H1 (cell line): ENCODE measurements around the gene COA5. TPM values are rescaled to one million over a fixed set of nuclear protein-coding genes. Genes with fewer than 3 reads are reported as not detected.

Source experiments
- polyA plus RNA-seq, 7 experiments: library from polyadenylated mRNA; depleted of rRNA in 3 of 7; stranded (reverse) in 5 of 7; unstranded in 2 of 7; fragments of >200 nt in 5 of 7; fragments of 200-250 nt in 2 of 7; gene quantifications; 1 replicate in 5 of 7; 2 replicates in 1 of 7; 4 replicates in 1 of 7; pipeline versions ENCODE4 v1.2.1 to v1.2.3, GENCODE V29; 2011 to 2013; ENCODE audit warnings: missing spikeins in 2 of 7, mixed read lengths in 2 of 7
- total RNA-seq: library from RNA; stranded (reverse); fragmentation: NEBNext Ultra II Directional; extraction: Animal tissue kit (Norgen Biotek cat#: 25700); gene quantifications from 2 replicates; pipeline ENCODE4 v1.2.1, GENCODE V29; 2021
- TF ChIP-seq, protein P1 (sequence below), 3 experiments: IDR thresholded peaks; 1 replicate in 2 of 3; 2 replicates in 1 of 3; pipeline versions ENCODE4 v1.5.1 to v1.6.1; 2011; ENCODE audit warnings: low read length in 3 of 3, mild to moderate bottlenecking in 3 of 3, inconsistent platforms in 2 of 3, low read depth in 1 of 3, moderate library complexity in 1 of 3; ENCODE audit not compliant: insufficient read depth in 1 of 3; ENCODE audit errors: control extremely low read depth in 1 of 3

The COA5 gene
- total and polyA plus RNA-seq, 2 of the 8 experiments (the other 6 are each of a cell fraction or from before 2014, with no cell fraction given), result 20.3 to 24.7 TPM

DNA sequence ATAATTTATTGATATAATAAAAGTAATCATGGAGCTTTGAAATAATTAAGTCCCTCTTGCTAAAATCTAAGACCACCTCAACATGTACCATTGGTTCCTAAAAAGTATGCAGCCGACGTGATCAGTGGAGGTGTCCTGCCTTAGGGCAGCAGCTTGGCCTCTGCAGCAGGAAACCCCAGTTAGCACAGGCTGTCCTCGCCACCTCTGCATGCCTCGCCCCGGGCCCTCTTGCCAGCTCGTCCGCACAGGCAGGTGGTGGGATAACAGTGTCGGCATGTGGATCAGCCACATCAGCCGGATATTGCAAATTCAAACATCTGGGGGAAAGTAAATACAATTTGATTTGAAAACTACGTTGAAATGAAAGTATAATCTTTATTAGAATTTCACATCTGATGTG, 22.9 kb downstream of the COA5 start (continued):
- TF ChIP-seq, protein P1, sequence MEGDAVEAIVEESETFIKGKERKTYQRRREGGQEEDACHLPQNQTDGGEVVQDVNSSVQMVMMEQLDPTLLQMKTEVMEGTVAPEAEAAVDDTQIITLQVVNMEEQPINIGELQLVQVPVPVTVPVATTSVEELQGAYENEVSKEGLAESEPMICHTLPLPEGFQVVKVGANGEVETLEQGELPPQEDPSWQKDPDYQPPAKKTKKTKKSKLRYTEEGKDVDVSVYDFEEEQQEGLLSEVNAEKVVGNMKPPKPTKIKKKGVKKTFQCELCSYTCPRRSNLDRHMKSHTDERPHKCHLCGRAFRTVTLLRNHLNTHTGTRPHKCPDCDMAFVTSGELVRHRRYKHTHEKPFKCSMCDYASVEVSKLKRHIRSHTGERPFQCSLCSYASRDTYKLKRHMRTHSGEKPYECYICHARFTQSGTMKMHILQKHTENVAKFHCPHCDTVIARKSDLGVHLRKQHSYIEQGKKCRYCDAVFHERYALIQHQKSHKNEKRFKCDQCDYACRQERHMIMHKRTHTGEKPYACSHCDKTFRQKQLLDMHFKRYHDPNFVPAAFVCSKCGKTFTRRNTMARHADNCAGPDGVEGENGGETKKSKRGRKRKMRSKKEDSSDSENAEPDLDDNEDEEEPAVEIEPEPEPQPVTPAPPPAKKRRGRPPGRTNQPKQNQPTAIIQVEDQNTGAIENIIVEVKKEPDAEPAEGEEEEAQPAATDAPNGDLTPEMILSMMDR (IDR thresholded peaks at IDR 0.05; ENCODE audit: control extremely low read depth in 1 of 3, insufficient read depth in 1 of 3, low read depth in 1 of 3, low read length in 3 of 3), result no peak
